Cardiac fibroblast (primary cell): ENCODE results near the gene SNCB.

Source experiments
- DNase-seq, 2 donors: peaks; one replicate each; pipeline versions ENCODE4 v3.0.0 to v3.0.0-alpha.2; 2010; ENCODE audit warnings: low read depth in 2 of 2
- H3K4me3 ChIP-seq, 2 donors: replicated peaks in 1 of 2; 1 replicate in 1 of 2; 2 replicates in 1 of 2; pipeline ENCODE4 v1.5.1; 2011; ENCODE audit warnings: low read depth in 2 of 2, low read length in 2 of 2, mild to moderate bottlenecking in 2 of 2, moderate library complexity in 1 of 2
- CTCF ChIP-seq: IDR thresholded peaks from one replicate; pipeline ENCODE4 v1.5.1; 2011; ENCODE audit warnings: low read depth, mild to moderate bottlenecking, low read length, inconsistent platforms

The SNCB gene

GRCh38 chr5:176660860-176661641, 30.7 kb upstream of the SNCB start:
- no peak overlapping the region for H3K4me3 ChIP-seq
- peak; percentile 95 for TF ChIP-seq CTCF
- DNase-seq = peak; percentile 77 to 81

- no peak overlapping the region for H3K4me3 ChIP-seq
- no peak for TF ChIP-seq CTCF
- DNase-seq = no peak
These were observed 30.2 kb upstream of the SNCB start for GRCh38 chr5:176660530-176660859.

GRCh38 chr5:176659860-176660461, 29.6 kb upstream of the SNCB start:
- TF ChIP-seq CTCF = no peak
- no peak overlapping the region for H3K4me3 ChIP-seq
- no peak for DNase-seq

- TF ChIP-seq CTCF = no peak
- no peak for DNase-seq
These were observed 29.1 kb upstream of the SNCB start for GRCh38 chr5:176659512-176659839.

GRCh38 chr5:176658817-176659511, 28.6 kb upstream of the SNCB start:
- DNase-seq = peak in 1 of 2 donors; percentile 24
- TF ChIP-seq CTCF = no peak
- H3K4me3 ChIP-seq = no peak overlapping the region

More at GRCh38 chr5:176659512-176659839, 29.1 kb upstream of the SNCB start:
- H3K4me3 ChIP-seq = no peak overlapping the region

- TF ChIP-seq CTCF = peak; percentile 92
- no peak overlapping the region for H3K4me3 ChIP-seq
- DNase-seq = peak; percentile 72 to 77
These were observed 27.8 kb upstream of the SNCB start for GRCh38 chr5:176658007-176658599.
